Measurements from ENCODE around the gene SYT4.

DNA sequence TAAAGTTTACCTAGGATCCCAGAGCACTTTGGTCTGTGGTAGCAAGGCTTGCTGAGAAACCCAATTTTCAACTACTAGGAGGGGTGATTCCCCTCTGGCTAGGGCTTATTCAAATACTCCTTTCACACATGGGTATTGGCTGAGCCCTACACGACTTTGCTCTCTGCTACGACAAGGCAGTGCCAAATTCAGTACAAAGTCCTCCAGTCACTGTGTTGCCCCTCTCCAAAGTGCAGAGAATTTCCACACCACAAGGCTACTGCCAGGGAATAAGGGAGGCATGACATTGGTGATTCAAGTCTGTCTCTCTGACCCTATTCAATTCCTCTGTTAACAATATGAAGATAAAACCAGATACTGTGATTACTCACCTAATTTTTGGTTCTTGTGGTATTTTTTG lies 38.9 kb downstream of the SYT4 start:
- no peak for TF ChIP-seq EZH2 (IDR thresholded peaks at IDR 0.05; ENCODE audit: low read length)
- TF ChIP-seq, protein P1, sequence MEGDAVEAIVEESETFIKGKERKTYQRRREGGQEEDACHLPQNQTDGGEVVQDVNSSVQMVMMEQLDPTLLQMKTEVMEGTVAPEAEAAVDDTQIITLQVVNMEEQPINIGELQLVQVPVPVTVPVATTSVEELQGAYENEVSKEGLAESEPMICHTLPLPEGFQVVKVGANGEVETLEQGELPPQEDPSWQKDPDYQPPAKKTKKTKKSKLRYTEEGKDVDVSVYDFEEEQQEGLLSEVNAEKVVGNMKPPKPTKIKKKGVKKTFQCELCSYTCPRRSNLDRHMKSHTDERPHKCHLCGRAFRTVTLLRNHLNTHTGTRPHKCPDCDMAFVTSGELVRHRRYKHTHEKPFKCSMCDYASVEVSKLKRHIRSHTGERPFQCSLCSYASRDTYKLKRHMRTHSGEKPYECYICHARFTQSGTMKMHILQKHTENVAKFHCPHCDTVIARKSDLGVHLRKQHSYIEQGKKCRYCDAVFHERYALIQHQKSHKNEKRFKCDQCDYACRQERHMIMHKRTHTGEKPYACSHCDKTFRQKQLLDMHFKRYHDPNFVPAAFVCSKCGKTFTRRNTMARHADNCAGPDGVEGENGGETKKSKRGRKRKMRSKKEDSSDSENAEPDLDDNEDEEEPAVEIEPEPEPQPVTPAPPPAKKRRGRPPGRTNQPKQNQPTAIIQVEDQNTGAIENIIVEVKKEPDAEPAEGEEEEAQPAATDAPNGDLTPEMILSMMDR (optimal IDR thresholded peaks at IDR 0.05 in 1 of 3, IDR thresholded peaks at IDR 0.05 in 1 of 3, conservative IDR thresholded peaks at IDR 0.05 in 1 of 3; ENCODE audit: extremely low read depth in 1 of 3, insufficient read depth in 2 of 3, low read length in 3 of 3) = no peak

All from keratinocyte (primary cell).